CD4-positive, alpha-beta memory T cell (primary cell): ENCODE data around the gene TMBIM1. TPM values are rescaled to one million over a fixed set of nuclear protein-coding genes. Genes with fewer than 3 reads are reported as not detected.

ENCODE experiments used
- CTCF ChIA-PET: fragments of 350-600 bp; sonication (Branson Sonifier 250); formaldehyde crosslinking; loops from one replicate; lab custom pipeline; 2021; ENCODE audit warnings: inconsistent platforms; ENCODE audit not compliant: partially characterized antibody; lab: Charles Lee
- POLR2A ChIA-PET: fragments of 350-600 bp; sonication (Branson Sonifier 250); formaldehyde crosslinking; loops from one replicate; lab custom pipeline; 2021; ENCODE audit not compliant: partially characterized antibody; lab: Charles Lee
- DNase-seq, 5 donors: peaks; one replicate each; pipeline versions ENCODE4 v3.0.0 to v3.0.0-alpha.2; 2020 to 2022; ENCODE audit warnings: mixed read lengths in 1 of 5
- H3K27ac ChIP-seq: one replicate; pipeline ENCODE4 v1.7.0; 2013; ENCODE audit warnings: low read depth, low read length
- H3K27me3 ChIP-seq: 2 replicates; pipeline ENCODE4 v1.7.0; 2013; ENCODE audit warnings: mild to moderate bottlenecking, low read length, moderate library complexity; ENCODE audit not compliant: insufficient read depth
- H3K36me3 ChIP-seq: 2 replicates; pipeline ENCODE4 v1.7.0; 2013; ENCODE audit warnings: mild to moderate bottlenecking, low read length, moderate library complexity; ENCODE audit not compliant: insufficient read depth
- H3K4me1 ChIP-seq: 2 replicates; pipeline ENCODE4 v1.7.0; 2013; ENCODE audit warnings: mild to moderate bottlenecking, low read length, moderate library complexity; ENCODE audit not compliant: insufficient read depth
- H3K4me3 ChIP-seq, 2 donors: one replicate each; pipeline ENCODE4 v1.7.0; 2013; ENCODE audit warnings: low read length in 2 of 2, mild to moderate bottlenecking in 1 of 2
- H3K9me3 ChIP-seq, 2 donors: one replicate each; pipeline ENCODE4 v1.7.0; 2013; ENCODE audit warnings: low read length in 2 of 2, control low read depth in 1 of 2; ENCODE audit not compliant: control insufficient read depth in 1 of 2
- H3K27ac Mint-ChIP-seq, 7 donors: one replicate each; pipeline ENCODE4 v1.8.0; 2020 to 2021; ENCODE audit warnings: mixed read lengths in 7 of 7, mild to moderate bottlenecking in 6 of 7, inconsistent platforms in 3 of 7, moderate library complexity in 3 of 7
- H3K27me3 Mint-ChIP-seq, 2 donors: one replicate each; pipeline ENCODE4 v1.8.0; 2020 to 2021; ENCODE audit warnings: mixed read lengths in 2 of 2
- H3K36me3 Mint-ChIP-seq, 2 donors: one replicate each; pipeline ENCODE4 v1.8.0; 2020 to 2021; ENCODE audit warnings: mixed read lengths in 2 of 2, inconsistent platforms in 1 of 2, mild to moderate bottlenecking in 1 of 2
- H3K4me1 Mint-ChIP-seq, 4 donors: one replicate each; pipeline ENCODE4 v1.8.0; 2020 to 2021; ENCODE audit warnings: mixed read lengths in 4 of 4, mild to moderate bottlenecking in 1 of 4
- H3K4me3 Mint-ChIP-seq, 8 donors: one replicate each; pipeline ENCODE4 v1.8.0; 2020 to 2021; ENCODE audit warnings: mixed read lengths in 8 of 8, mild to moderate bottlenecking in 7 of 8, moderate library complexity in 6 of 8, inconsistent platforms in 3 of 8
- H3K9me3 Mint-ChIP-seq, 8 donors: one replicate each; pipeline ENCODE4 v1.8.0; 2020 to 2021; ENCODE audit warnings: mixed read lengths in 8 of 8, mild to moderate bottlenecking in 5 of 8, inconsistent platforms in 3 of 8, moderate library complexity in 1 of 8
- intact Hi-C: fragments of 100-400 bp; cut with micrococcal nuclease; formaldehyde crosslinking; loops from one replicate; pipeline ENCODE4 v1.15.1; 2023
- polyA plus RNA-seq, 2 donors: library from polyadenylated mRNA; unstranded; fragments of 300-500 nt; fragmentation: Illumina TruSeq; gene quantifications; one replicate each; pipeline ENCODE4 v1.2.3, GENCODE V29; 2021
- total RNA-seq, 2 experiments: library from RNA; stranded (reverse); gene quantifications; one replicate each; pipeline ENCODE4 v1.2.3, GENCODE V29; 2021

The TMBIM1 gene
- total and polyA plus RNA-seq, 4 experiments from 2014 or later = 140 to 220 (median 160) TPM

DNA sequence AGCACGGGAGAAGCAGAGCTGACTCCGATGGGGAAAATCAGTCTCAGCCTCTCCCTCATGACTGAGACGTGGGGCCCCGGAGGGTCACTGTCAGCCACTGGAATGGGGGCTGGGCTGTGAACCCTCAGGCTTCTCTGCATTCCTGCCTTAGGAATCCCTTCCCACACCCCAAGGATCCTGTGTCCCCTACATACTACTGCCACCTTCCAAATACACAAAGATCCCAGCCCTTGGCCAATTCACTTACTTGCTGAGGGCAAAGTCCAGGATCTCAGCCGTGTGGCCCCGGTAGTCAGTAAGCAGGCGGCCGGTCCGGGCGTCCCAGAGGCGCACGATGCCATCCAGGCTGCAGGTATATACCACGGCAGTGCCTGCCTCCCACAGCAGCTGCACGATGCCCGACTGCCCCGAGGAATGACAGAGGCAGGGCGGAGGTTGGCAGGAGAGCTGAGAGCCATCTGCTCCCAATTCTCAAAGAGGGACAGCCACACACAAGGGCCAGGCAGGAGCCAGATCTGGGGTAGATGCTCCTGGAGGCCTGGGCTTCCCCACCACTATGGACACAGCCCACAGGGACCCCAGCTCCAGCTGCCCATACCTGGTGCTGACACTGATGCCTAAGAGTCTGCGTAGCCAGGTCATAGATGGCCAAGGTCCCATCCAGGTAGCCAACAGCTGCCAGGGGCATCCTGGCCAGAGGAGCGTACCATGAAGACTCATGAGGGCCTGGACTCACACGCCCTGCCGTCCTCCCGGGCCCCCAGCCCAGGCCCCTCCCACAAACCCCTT is 27.3 kb downstream of the TMBIM1 start:
- Histone ChIP-seq H3K27me3 (no peaks in the 10 kb centered on the region), H3K4me1 (peaks cover 7% of the 10 kb centered on the region), H3K4me3 (no peak overlapping the region), H3K36me3 (peaks cover 48% of the 10 kb centered on the region), H3K9me3 (no peaks in the 10 kb centered on the region), H3K27ac (no peak overlapping the region)
- H3K27me3 Mint-ChIP-seq = no peaks in the 10 kb centered on the region
- peak overlapping the region in 1 of 7 donors; percentile 55 for H3K27ac Mint-ChIP-seq
- H3K36me3 Mint-ChIP-seq = peaks cover 22 to 39% of the 10 kb centered on the region in 2 donors
- H3K9me3 Mint-ChIP-seq = no peaks in the 10 kb centered on the region
- ChIA-PET CTCF (no interaction called here), POLR2A (no interaction called here)
- intact Hi-C loops = no loop called here
- H3K4me1 Mint-ChIP-seq = peaks cover 13 to 33% (median 20%) of the 10 kb centered on the region in 4 donors
- H3K4me3 Mint-ChIP-seq = peak overlapping the region in 1 of 8 donors; percentile 49
- no peak for DNase-seq

GRCh38 chr2:218263817-218264641 is 28.3 kb downstream of the TMBIM1 start:
- Mint-ChIP-seq H3K27ac (peak overlapping the region in 2 of 7 donors; percentile 47 to 78), H3K36me3 (peaks cover 19 to 32% of the 10 kb centered on the region in 2 donors), H3K4me1 (peaks cover 8 to 25% (median 15%) of the 10 kb centered on the region in 4 donors), H3K27me3 (no peaks in the 10 kb centered on the region), H3K9me3 (no peaks in the 10 kb centered on the region), H3K4me3 (peak overlapping the region in 1 of 8 donors; percentile 11)
- intact Hi-C loops = no loop called here
- POLR2A ChIA-PET = no interaction called here
- peaks cover 48% of the 10 kb centered on the region for H3K36me3 ChIP-seq
- H3K9me3 ChIP-seq = no peaks in the 10 kb centered on the region
- CTCF ChIA-PET = no interaction called here
- peaks cover 3% of the 10 kb centered on the region for H3K4me1 ChIP-seq
- H3K27ac ChIP-seq = no peak overlapping the region
- H3K27me3 ChIP-seq = no peaks in the 10 kb centered on the region
- no peak for DNase-seq
- no peak overlapping the region for H3K4me3 ChIP-seq

DNA sequence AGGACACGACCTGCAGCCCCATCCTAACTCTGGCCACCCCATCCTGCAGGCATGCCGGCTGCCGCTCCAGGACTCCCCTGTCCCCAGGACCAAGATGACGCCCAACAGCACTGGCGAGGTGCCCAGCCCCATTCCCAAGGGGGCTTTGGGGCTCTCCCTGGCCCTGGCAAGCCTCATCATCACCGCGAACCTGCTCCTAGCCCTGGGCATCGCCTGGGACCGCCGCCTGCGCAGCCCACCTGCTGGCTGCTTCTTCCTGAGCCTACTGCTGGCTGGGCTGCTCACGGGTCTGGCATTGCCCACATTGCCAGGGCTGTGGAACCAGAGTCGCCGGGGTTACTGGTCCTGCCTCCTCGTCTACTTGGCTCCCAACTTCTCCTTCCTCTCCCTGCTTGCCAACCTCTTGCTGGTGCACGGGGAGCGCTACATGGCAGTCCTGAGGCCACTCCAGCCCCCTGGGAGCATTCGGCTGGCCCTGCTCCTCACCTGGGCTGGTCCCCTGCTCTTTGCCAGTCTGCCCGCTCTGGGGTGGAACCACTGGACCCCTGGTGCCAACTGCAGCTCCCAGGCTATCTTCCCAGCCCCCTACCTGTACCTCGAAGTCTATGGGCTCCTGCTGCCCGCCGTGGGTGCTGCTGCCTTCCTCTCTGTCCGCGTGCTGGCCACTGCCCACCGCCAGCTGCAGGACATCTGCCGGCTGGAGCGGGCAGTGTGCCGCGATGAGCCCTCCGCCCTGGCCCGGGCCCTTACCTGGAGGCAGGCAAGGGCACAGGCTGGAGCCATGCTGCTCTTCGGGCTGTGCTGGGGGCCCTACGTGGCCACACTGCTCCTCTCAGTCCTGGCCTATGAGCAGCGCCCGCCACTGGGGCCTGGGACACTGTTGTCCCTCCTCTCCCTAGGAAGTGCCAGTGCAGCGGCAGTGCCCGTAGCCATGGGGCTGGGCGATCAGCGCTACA is 29.4 kb downstream of the TMBIM1 start:
- no peak overlapping the region for H3K4me3 Mint-ChIP-seq
- peaks cover 19 to 32% of the 10 kb centered on the region in 2 donors for H3K36me3 Mint-ChIP-seq

GRCh38 chr2:218262237-218262600 is 30.1 kb downstream of the TMBIM1 start:
- intact Hi-C loops = no loop called here
- peaks cover 43% of the 10 kb centered on the region for H3K36me3 ChIP-seq
- Mint-ChIP-seq H3K4me1 (peaks cover 13 to 22% (median 15%) of the 10 kb centered on the region in 4 donors), H3K9me3 (no peaks in the 10 kb centered on the region), H3K36me3 (peaks cover 14 to 31% of the 10 kb centered on the region in 2 donors), H3K27me3 (no peaks in the 10 kb centered on the region), H3K4me3 (no peak overlapping the region), H3K27ac (peak overlapping the region in 1 of 7 donors; percentile 10)
- no peaks in the 10 kb centered on the region for H3K27me3 ChIP-seq
- no peak for DNase-seq
- H3K9me3 ChIP-seq = no peaks in the 10 kb centered on the region
- ChIA-PET CTCF (interaction anchor here (1.1 to 10.5 kb wide), 2 partner anchors 10 to 77 kb away, joined by 3 to 157 read pairs; no protein-coding TSS in a partner anchor), POLR2A (interaction anchor here (0.9 kb wide), 1 partner anchor 41 kb away, joined by 4 read pairs; no protein-coding TSS in a partner anchor)
- H3K27ac ChIP-seq = no peak overlapping the region
- no peak overlapping the region for H3K4me3 ChIP-seq
- peaks cover 5% of the 10 kb centered on the region for H3K4me1 ChIP-seq

More for the DNA sequence above, 29.4 kb downstream of the TMBIM1 start:
- no peak overlapping the region for H3K4me3 ChIP-seq
- intact Hi-C loops = no loop called here
- H3K36me3 ChIP-seq = peaks cover 48% of the 10 kb centered on the region
- H3K4me1 ChIP-seq = no peaks in the 10 kb centered on the region
- Mint-ChIP-seq H3K27ac (peak overlapping the region in 2 of 7 donors; percentile 23 to 30), H3K27me3 (no peaks in the 10 kb centered on the region), H3K4me1 (peaks cover 8 to 21% (median 14%) of the 10 kb centered on the region in 4 donors), H3K9me3 (no peaks in the 10 kb centered on the region)
- no peaks in the 10 kb centered on the region for H3K27me3 ChIP-seq
- DNase-seq = no peak
- no peak overlapping the region for H3K27ac ChIP-seq
- no peaks in the 10 kb centered on the region for H3K9me3 ChIP-seq
- ChIA-PET POLR2A (no interaction called here), CTCF (interaction anchor here (1.1 to 10.5 kb wide), 2 partner anchors 9 to 78 kb away, joined by 3 to 157 read pairs; no protein-coding TSS in a partner anchor)

- Mint-ChIP-seq H3K27me3 (no peaks in the 10 kb centered on the region), H3K9me3 (no peaks in the 10 kb centered on the region)
These were observed 30.7 kb downstream of the TMBIM1 start for GRCh38 chr2:218261423-218262236.

More at GRCh38 chr2:218261423-218262236, 30.7 kb downstream of the TMBIM1 start:
- peaks cover 10% of the 10 kb centered on the region for H3K4me1 ChIP-seq
- POLR2A ChIA-PET = interaction anchor here (0.9 kb wide), 1 partner anchor 41 kb away, joined by 4 read pairs; no protein-coding TSS in a partner anchor
- H3K36me3 ChIP-seq = peaks cover 37% of the 10 kb centered on the region
- peak overlapping the region in 2 of 7 donors; percentile 10 to 82 for H3K27ac Mint-ChIP-seq
- no peak for DNase-seq
- H3K9me3 ChIP-seq = no peaks in the 10 kb centered on the region
- intact Hi-C loops = no loop called here
- peaks cover 8 to 28% of the 10 kb centered on the region in 2 donors for H3K36me3 Mint-ChIP-seq
- no peak overlapping the region for H3K27ac ChIP-seq
- H3K4me3 ChIP-seq = no peak overlapping the region
- CTCF ChIA-PET = interaction anchor here (0.9 to 10.5 kb wide), 3 partner anchors 9 to 77 kb away, joined by 3 to 157 read pairs (median 3); no protein-coding TSS in a partner anchor
- H3K4me1 Mint-ChIP-seq = peaks cover 11 to 26% (median 13%) of the 10 kb centered on the region in 4 donors
- H3K4me3 Mint-ChIP-seq = no peak overlapping the region
- H3K27me3 ChIP-seq = no peaks in the 10 kb centered on the region
